Activated T-cell treated with anti-CD3 and anti-CD28 coated beads for 48 hours (primary cell): ENCODE measurements around the gene AHDC1.
"Not testable (repeated sequence)": the region's sequence is repeated elsewhere in the genome, so short reads cannot be mapped to it uniquely, and the experiment has no call there.

Source experiments
- DNase-seq: peaks from one replicate; pipeline ENCODE4 v3.0.0-alpha.2; 2020; ENCODE audit warnings: low read depth

The AHDC1 gene

DNA sequence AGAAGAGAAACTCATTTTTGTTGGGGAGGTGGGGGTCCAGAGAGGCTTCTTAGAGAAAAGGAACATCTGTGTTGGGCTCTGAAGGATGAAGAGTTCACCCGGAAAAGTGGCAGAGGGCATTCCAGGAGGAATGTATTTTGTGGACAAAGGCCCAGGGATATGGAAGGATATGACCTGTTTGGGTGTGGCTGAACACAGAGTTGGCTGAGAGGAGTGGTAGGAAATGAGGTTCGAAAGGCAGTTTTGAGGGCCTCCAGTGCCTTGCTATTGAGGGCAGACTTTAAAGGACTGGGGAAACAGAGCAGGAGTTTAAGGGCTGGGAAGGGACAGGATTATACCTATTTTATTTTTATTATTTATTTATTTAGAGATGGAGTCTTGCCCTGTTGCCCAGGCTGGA, 86.6 kb downstream of the AHDC1 start:
- no peak for DNase-seq

DNA sequence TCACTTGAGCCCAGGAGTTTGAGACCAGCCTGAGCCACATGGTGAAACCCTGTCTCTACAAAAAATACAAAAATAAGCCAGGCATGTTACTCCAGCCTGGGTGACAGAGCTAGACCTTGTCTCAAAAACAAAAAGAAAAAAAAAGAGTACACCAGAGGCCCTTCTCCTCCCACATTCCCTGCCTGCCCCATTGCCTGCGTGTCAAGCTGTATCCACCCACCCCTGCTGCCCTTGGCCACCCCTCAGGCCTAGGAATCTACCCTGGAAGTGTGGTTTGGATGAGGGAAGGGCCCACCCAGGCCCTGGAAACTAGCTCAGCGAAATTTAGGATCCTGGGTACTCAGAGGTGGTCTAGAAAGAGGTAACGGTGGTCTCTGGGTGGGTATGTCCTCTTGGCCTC, 88.3 kb downstream of the AHDC1 start:
- no peak for DNase-seq

GRCh38 chr1:27513958-27514357, 90.0 kb downstream of the AHDC1 start:
- no peak for DNase-seq

DNA sequence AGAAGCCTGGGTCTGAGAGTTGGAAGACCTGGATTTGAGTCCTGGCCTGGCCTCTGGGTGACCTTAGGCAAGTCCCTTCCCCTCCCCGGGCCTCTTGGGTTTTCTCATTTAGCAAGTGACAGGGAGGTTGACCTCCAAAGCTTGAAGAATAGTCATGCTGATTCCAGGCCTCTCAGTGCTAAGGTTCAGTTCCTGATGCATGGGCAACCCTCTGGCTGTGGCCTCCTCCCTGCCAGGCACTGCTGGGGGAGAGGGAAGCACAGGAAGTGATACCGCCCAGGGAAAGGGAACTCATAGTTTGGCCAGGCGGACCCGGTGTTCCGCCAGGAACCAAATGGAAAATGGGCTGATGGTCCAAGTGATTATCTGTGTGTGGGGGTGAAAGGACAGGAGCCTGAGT, 90.4 kb downstream of the AHDC1 start:
- no peak for DNase-seq

- no peak for DNase-seq
These were observed 94.5 kb downstream of the AHDC1 start for GRCh38 chr1:27509127-27510080.

- DNase-seq: no peak
These were observed 95.8 kb downstream of the AHDC1 start for GRCh38 chr1:27507960-27508665.

GRCh38 chr1:27506703-27507102, 97.2 kb downstream of the AHDC1 start:
- DNase-seq: no peak

- DNase-seq: no peak
These were observed 98.6 kb downstream of the AHDC1 start for GRCh38 chr1:27505420-27505680.

DNA sequence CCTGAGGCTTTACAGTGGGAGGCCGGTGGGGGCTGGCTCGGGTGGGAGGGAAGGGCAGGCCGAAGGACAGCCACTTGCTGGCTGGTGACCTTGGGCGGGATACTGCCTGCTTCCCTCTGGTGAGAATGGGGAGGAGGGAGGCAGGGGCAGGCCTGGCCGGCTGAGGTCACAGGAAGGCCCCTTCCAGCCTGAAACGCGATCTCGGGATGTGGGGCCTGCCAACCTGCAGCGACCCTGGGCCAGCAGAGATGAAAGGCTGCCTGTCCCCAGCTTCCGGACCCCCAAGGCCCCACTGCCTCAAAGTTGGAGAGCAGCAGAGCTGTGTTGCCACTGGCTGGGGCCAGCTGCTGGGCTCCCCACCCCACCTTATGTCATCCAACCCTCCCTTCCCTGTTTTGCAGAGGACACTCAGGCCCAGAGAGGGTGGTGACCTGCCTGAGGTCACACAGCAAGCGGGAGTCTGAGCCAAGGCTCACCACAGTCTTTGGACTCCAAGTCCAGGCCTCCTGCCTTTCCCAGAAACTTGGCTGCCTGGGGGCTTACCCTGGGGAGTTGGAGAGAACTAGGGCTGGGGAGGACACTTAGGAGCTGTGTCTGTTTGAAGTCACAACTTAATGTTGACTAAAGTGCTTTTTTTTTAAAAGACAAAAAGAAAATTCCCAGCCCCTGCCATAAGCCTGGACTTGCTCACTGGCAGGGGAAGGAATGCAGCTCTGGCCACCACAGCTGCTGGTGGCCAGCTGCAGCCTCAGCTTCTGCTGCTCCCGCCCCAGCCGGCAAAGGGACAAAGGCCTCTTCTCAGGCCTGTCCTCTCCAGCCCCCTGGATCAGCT, 99.1 kb downstream of the AHDC1 start:
- no peak for DNase-seq

DNA sequence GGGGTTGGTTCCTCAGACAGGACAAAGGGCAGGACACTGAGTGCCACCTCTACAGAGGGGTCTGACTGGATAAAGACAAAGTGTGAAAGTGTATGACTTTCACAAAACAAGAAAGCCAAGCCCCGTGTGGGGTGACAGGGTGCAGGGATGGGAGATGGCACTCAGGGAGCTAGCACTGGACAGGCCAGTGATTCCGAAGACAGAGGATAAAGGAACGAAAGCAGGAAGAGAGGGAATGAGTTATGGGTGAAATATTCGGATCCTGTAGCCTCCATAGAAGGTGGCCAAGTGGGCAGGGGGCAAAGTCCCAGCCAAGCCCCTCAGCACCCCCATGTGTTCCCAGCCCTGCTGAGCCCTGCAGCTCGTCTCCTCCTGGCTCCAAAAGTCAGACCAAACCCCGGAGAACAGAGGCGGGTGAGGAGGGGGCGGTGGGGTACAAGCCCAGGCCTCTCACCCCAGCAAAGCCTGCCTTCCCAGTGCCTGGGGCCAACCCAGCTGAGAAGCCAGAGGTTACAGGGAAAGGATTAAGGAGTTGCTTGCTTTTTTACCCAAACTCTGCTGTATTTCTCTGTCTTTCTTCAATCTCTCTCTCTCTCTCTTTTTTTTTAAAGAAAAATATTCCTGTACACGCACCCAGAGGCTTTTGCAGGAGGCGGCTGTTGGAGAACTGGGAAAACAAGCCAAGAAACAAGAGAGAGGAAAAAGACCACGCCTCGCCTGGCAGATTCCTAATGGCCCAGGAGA, 99.9 kb downstream of the AHDC1 start:
- DNase-seq: no peak

DNA sequence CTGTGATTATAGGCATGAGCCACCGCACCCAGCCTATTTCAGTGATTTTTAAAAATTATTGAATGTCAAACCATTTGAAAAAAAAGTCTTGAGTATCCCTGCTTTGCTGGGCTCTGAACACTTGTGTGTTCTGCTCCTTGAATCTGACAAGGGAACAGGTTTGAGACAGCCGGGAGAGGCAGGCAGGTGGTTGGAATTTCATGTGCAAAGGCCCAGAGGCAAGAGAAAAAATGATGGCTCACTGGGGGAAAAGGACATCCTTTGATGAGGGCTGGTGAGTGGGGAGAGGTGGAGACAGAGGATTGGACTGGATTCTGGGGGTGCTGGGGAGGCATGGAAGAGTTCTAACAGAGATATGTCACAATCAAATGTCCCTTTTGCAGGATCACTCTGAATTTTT, 100.9 kb downstream of the AHDC1 start:
- no peak for DNase-seq

GRCh38 chr1:27501159-27501558, 102.8 kb downstream of the AHDC1 start:
- DNase-seq: not testable (repeated sequence)

- DNase-seq: no peak
These were observed 104.8 kb downstream of the AHDC1 start for GRCh38 chr1:27499142-27499541.

DNA sequence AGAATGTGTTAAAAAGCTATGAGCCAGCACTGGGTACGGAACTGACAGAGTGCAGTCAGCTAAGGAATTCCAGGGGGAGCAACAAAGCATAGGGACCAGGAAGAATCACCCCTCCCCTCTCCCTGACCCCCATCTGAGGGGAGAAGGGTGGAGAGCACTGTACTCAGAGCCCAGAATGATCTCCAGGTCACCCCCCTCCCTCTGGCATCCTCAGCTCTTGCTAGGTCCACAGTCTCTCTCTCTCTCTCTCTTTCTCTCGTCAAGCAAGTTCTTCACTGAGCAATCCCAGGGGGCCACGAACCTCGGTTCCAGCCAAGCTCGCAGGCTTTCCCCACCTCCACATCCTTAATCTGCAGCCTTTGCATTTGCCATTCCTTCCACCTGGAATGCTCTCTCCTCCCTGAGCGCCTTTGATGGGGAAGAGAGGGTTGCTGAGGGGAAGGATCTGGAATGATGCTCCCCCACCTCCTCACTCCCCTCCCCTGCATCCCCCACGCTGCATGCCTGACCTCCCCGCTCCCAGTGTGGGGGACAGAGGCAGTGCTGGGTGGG, 107.3 kb downstream of the AHDC1 start:
- no peak for DNase-seq

DNA sequence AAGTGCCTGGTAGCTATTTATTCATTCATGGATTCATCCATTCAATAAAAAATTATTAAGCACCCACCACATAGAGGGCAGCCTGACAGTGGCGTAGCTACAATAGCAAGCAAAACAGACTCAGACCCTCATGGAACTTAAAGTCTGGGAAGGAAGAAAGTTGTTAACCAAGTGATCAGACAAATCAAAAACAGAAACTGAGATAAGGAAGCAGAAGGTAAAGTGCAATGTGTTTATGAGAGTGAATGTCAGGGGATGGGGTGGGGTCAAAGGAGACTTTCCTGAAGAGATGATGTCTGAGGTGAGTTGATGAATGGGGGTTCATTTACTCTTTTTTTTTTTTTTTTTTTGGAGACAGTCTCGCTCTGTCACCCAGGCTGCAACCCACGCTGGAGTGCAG, 111.1 kb downstream of the AHDC1 start:
- no peak for DNase-seq

GRCh38 chr1:27491748-27492700, 111.9 kb downstream of the AHDC1 start:
- DNase-seq: no peak

- peak; percentile 97 for DNase-seq
These were observed 113.8 kb downstream of the AHDC1 start, which contains the start of gene WASF2 for GRCh38 chr1:27489973-27490741. Gene WASF2 (minus strand): TSS chr1:27490167. CDS start chr1:27428890, 61,277 bp downstream.

DNA sequence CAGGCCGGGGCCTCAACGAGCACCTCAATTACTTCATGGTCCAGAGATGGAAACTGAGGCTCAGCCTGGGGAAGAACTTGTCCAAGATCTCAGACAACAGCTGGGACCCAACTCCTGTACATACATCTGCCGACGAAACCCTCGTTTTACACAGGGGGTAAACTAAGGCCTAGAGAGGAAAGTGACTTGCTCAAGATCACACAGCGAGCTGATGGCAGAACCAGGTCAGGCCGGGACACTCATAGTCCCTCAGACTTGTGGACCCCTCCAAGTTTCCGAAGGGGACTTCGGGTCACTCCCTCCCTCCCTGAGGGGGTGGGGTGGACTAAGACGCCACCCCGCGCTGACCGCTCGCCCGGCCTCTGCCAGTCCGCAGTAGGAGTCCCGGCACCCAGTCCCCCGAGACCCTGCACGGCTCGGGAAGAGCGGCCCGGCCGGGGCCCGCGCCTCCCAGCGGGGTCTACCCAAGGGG, 114.4 kb downstream of the AHDC1 start:
- peak; percentile 24 for DNase-seq
